SK-N-SH treated with all-trans-retinoic acid at 6 μM for 48 hours (cell line): ENCODE measurements around the gene CFAP58.

Experiments
- ATAC-seq: fragments of 200-7000 bp; cut with Tn5 transposase; 3 replicates; pipeline ENCODE4 v1.9.1; 2020; ENCODE audit warnings: mild to moderate bottlenecking, moderate library complexity
- ARNTL ChIP-seq: fragments of 450-650 bp; formaldehyde crosslinking; IDR thresholded peaks from 2 replicates; pipeline ENCODE4 v1.5.0; 2020; ENCODE audit warnings: low read depth, mild to moderate bottlenecking, moderate library complexity, borderline replicate concordance
- ESRRG ChIP-seq: fragments of 250-450 bp; sonication (Bioruptor Pico); IDR thresholded peaks from 2 replicates; pipeline ENCODE4 v1.6.1; 2021; ENCODE audit warnings: mild to moderate bottlenecking
- GLIS3 ChIP-seq: fragments of 250-450 bp; sonication (Bioruptor Pico); IDR thresholded peaks from 2 replicates; pipeline ENCODE4 v1.5.0; 2020; ENCODE audit warnings: mild to moderate bottlenecking, moderate library complexity
- ISL1 ChIP-seq: fragments of 250-450 bp; sonication (Bioruptor Pico); IDR thresholded peaks from 2 replicates; pipeline ENCODE4 v2.1.2; 2022; ENCODE audit warnings: mild to moderate bottlenecking, moderate library complexity
- OSR1 ChIP-seq: fragments of 250-450 bp; sonication (Bioruptor Pico); IDR thresholded peaks from 2 replicates; pipeline ENCODE4 v1.8.0; 2022; ENCODE audit warnings: moderate library complexity, mild to moderate bottlenecking, inconsistent platforms
- SNAI2 ChIP-seq: fragments of 250-450 bp; sonication (Bioruptor Pico); IDR thresholded peaks from 2 replicates; pipeline ENCODE4 v1.5.0; 2020; ENCODE audit warnings: mild to moderate bottlenecking, moderate library complexity
- TOX ChIP-seq: fragments of 250-450 bp; sonication (Bioruptor Pico); IDR thresholded peaks from 2 replicates; pipeline ENCODE4 v1.8.0; 2021; ENCODE audit warnings: mild to moderate bottlenecking, moderate library complexity, borderline replicate concordance
- ZC3H10 ChIP-seq: fragments of 250-450 bp; sonication (Bioruptor Pico); IDR thresholded peaks from 2 replicates; pipeline ENCODE4 v1.5.1; 2021; ENCODE audit warnings: mild to moderate bottlenecking, moderate library complexity
- ZFP3 ChIP-seq: fragments of 250-450 bp; sonication (Bioruptor Pico); IDR thresholded peaks from 2 replicates; pipeline ENCODE4 v1.5.0; 2020; ENCODE audit warnings: mild to moderate bottlenecking, moderate library complexity
- ZFP30 ChIP-seq: fragments of 450-650 bp; formaldehyde crosslinking; IDR thresholded peaks from 2 replicates; pipeline ENCODE4 v1.5.0; 2022; ENCODE audit warnings: mild to moderate bottlenecking, moderate library complexity
- ZNF565 ChIP-seq: fragments of 450-650 bp; formaldehyde crosslinking; conservative IDR thresholded peaks from 2 replicates; pipeline ENCODE4 v1.5.0; 2020; ENCODE audit warnings: low read depth, mild to moderate bottlenecking, moderate library complexity
- ZNF70 ChIP-seq: fragments of 450-650 bp; formaldehyde crosslinking; IDR thresholded peaks from 2 replicates; pipeline ENCODE4 v1.5.0; 2020; ENCODE audit warnings: mild to moderate bottlenecking, moderate library complexity
- ZNF8 ChIP-seq: fragments of 450-650 bp; formaldehyde crosslinking; IDR thresholded peaks from 2 replicates; pipeline ENCODE4 v1.5.0; 2020; ENCODE audit warnings: mild to moderate bottlenecking, moderate library complexity
- TF ChIP-seq, protein P1 (sequence below): fragments of 250-450 bp; sonication (Bioruptor Pico); IDR thresholded peaks from 2 replicates; pipeline ENCODE4 v1.8.0; 2020; ENCODE audit warnings: mild to moderate bottlenecking, moderate library complexity, borderline replicate concordance
- TF ChIP-seq, protein P2 (sequence below): fragments of 250-450 bp; sonication (Bioruptor Pico); IDR thresholded peaks from 2 replicates; pipeline ENCODE4 v1.5.0; 2020; ENCODE audit warnings: mild to moderate bottlenecking, moderate library complexity
- TF ChIP-seq, protein P3 (sequence below): fragments of 250-450 bp; sonication (Bioruptor Pico); IDR thresholded peaks from 2 replicates; pipeline ENCODE4 v1.8.0; 2021; ENCODE audit warnings: low read depth, mild to moderate bottlenecking, moderate library complexity, borderline replicate concordance
- TF ChIP-seq, protein P4 (sequence below): fragments of 250-450 bp; sonication (Bioruptor Pico); IDR thresholded peaks from 2 replicates; pipeline ENCODE4 v1.5.1; 2021; ENCODE audit warnings: mild to moderate bottlenecking, moderate library complexity

Gene CFAP58

DNA sequence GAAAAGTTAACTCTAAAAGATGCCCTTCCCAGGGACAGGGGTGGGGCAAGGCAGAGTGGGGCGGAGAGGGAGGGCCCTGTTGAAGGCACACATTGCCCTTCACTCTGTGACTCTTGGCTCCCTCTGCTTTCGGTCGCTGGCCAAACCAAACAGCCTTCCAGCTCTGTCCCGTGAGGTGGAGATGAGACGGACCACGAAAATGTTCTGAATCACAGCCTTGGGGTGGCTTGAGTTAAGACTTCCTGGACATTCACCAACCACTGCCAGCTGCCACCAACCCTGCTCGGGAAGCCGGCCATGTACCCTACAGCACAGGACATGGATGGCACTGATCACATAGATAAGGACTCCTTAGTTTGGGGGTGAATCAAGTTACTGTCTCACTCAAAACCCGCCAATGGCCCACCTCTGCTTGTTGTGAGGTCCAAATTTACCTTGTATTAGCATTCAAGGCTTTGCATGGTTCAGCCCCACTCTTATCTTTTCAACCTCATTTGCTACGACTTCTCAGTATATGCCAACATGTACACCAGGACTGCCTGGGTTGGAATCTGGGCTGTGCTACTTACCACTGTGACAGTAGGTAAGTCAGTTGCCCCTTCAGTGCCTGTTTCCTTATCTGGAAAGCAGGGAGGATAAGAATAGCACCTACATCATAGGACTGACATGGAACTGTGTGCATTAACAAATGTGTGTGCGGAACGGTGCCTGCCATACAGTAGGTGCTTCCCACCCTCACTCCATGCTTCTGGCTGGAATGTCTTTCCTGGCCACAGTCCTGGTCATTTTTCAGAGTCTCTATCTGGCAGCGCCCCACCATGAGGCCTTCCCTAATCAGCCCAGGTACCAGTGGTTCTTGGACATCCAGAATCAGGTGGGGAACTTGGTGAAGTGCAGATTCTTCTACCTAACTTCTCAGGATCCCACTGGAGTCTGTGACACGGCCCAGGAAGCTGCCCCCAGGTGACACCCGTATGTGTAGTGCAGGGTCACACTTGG, 43.4 kb upstream of the CFAP58 start:
- TF ChIP-seq ZC3H10 (CRISPR knock-in tag) (no peak), GLIS3 (CRISPR knock-in tag) (no peak), ZNF8 (no peak), ZFP3 (CRISPR knock-in tag) (no peak), ZNF70 (CRISPR knock-in tag) (no peak)
- TF ChIP-seq, protein P1, sequence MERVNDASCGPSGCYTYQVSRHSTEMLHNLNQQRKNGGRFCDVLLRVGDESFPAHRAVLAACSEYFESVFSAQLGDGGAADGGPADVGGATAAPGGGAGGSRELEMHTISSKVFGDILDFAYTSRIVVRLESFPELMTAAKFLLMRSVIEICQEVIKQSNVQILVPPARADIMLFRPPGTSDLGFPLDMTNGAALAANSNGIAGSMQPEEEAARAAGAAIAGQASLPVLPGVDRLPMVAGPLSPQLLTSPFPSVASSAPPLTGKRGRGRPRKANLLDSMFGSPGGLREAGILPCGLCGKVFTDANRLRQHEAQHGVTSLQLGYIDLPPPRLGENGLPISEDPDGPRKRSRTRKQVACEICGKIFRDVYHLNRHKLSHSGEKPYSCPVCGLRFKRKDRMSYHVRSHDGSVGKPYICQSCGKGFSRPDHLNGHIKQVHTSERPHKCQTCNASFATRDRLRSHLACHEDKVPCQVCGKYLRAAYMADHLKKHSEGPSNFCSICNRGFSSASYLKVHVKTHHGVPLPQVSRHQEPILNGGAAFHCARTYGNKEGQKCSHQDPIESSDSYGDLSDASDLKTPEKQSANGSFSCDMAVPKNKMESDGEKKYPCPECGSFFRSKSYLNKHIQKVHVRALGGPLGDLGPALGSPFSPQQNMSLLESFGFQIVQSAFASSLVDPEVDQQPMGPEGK (CRISPR knock-in tag), result no peak
- TF ChIP-seq, protein P2, sequence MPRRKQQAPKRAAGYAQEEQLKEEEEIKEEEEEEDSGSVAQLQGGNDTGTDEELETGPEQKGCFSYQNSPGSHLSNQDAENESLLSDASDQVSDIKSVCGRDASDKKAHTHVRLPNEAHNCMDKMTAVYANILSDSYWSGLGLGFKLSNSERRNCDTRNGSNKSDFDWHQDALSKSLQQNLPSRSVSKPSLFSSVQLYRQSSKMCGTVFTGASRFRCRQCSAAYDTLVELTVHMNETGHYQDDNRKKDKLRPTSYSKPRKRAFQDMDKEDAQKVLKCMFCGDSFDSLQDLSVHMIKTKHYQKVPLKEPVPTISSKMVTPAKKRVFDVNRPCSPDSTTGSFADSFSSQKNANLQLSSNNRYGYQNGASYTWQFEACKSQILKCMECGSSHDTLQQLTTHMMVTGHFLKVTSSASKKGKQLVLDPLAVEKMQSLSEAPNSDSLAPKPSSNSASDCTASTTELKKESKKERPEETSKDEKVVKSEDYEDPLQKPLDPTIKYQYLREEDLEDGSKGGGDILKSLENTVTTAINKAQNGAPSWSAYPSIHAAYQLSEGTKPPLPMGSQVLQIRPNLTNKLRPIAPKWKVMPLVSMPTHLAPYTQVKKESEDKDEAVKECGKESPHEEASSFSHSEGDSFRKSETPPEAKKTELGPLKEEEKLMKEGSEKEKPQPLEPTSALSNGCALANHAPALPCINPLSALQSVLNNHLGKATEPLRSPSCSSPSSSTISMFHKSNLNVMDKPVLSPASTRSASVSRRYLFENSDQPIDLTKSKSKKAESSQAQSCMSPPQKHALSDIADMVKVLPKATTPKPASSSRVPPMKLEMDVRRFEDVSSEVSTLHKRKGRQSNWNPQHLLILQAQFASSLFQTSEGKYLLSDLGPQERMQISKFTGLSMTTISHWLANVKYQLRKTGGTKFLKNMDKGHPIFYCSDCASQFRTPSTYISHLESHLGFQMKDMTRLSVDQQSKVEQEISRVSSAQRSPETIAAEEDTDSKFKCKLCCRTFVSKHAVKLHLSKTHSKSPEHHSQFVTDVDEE (CRISPR knock-in tag), result no peak
- TF ChIP-seq, all 23 proteins: peak for 0
- ATAC-seq, result peak; percentile 38

DNA sequence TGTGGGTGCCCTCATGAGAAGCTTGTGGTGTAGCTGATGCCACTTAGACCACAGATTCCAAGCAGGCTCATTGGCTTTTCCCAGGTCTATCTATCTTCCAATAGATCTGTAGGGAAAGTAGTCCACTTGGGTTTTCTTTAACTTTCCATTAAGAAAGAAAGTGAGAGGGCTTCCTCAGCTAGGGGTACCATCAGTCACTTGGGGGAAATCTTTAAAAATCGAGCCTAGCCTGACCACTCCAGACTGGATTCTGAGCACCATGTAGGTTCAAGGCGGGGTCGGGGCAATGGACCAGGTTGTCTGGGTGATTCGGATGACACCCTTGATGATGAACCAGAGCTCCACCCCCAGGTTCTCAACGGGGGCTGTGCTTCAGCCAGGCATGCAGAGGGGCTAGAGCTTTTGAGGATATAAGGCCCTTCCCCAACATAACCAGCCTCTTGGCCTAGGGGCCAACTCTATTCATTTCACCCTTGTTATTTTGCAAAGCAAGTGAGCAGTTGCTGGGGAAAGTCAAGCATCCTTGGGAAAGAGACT, 42.4 kb upstream of the CFAP58 start:
- TF ChIP-seq ZNF565 (CRISPR knock-in tag), result no peak
- TF ChIP-seq ZFP30, result no peak
- no peak for TF ChIP-seq ZNF70 (CRISPR knock-in tag)
- TF ChIP-seq ZC3H10 (CRISPR knock-in tag), result no peak
- no peak for TF ChIP-seq ESRRG (CRISPR knock-in tag)
- TF ChIP-seq, protein P2 (CRISPR knock-in tag), result no peak
- TF ChIP-seq GLIS3 (CRISPR knock-in tag), result no peak
- TF ChIP-seq OSR1 (CRISPR knock-in tag), result no peak
- TF ChIP-seq ISL1 (CRISPR knock-in tag), result no peak
- TF ChIP-seq ZFP3 (CRISPR knock-in tag), result no peak
- TF ChIP-seq ARNTL (CRISPR knock-in tag), result no peak
- TF ChIP-seq TOX (CRISPR knock-in tag), result no peak
- TF ChIP-seq, protein P3, sequence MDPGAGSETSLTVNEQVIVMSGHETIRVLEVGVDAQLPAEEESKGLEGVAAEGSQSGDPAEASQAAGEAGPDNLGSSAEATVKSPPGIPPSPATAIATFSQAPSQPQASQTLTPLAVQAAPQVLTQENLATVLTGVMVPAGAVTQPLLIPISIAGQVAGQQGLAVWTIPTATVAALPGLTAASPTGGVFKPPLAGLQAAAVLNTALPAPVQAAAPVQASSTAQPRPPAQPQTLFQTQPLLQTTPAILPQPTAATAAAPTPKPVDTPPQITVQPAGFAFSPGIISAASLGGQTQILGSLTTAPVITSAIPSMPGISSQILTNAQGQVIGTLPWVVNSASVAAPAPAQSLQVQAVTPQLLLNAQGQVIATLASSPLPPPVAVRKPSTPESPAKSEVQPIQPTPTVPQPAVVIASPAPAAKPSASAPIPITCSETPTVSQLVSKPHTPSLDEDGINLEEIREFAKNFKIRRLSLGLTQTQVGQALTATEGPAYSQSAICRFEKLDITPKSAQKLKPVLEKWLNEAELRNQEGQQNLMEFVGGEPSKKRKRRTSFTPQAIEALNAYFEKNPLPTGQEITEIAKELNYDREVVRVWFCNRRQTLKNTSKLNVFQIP, result no peak
- TF ChIP-seq, protein P4, sequence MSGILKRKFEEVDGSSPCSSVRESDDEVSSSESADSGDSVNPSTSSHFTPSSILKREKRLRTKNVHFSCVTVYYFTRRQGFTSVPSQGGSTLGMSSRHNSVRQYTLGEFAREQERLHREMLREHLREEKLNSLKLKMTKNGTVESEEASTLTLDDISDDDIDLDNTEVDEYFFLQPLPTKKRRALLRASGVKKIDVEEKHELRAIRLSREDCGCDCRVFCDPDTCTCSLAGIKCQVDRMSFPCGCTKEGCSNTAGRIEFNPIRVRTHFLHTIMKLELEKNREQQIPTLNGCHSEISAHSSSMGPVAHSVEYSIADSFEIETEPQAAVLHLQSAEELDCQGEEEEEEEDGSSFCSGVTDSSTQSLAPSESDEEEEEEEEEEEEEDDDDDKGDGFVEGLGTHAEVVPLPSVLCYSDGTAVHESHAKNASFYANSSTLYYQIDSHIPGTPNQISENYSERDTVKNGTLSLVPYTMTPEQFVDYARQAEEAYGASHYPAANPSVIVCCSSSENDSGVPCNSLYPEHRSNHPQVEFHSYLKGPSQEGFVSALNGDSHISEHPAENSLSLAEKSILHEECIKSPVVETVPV (CRISPR knock-in tag), result no peak
- no peak for TF ChIP-seq SNAI2 (CRISPR knock-in tag)
- no peak for TF ChIP-seq ZNF8

More for the DNA sequence above, 42.4 kb upstream of the CFAP58 start:
- no peak for ATAC-seq
